ENCODE data around the gene RANBP1. TPM values are rescaled to one million over a fixed set of nuclear protein-coding genes. Genes with fewer than 3 reads are reported as not detected.

Gene RANBP1
- polyA plus RNA-seq, 2 of the 4 experiments (the other 2 are of a cell fraction) = 239 to 338 TPM

DNA sequence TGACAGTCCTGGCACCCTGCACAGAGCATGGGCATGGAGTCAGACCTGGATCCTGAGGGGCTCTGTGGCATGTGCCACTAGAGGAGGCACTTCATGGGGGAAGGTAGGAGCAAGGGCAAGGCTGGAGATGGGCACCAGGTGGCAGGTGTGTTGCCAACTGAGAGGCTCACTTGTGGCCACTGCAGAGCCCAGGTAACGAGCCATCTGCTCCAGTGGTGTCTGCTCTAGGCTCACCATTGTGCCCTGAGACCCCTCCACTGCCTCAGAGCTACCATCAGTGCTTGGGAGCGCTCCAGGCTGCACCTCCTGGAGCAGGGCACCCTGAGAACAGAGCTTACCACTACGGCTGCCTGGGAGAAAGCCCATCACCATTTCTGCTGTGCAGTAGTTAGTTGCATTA lies 14.4 kb downstream of the RANBP1 start:
- ChIA-PET CTCF (interaction anchor here (1.1 to 1.3 kb wide), 2 partner anchors 10 to 15 kb away, joined by 3 to 5 read pairs; partner anchors contain the start of gene RANBP1), POLR2A (no interaction called here)
- FAIRE-seq = no peak
- Histone ChIP-seq H3K4me3 (no peak overlapping the region), H3K27ac (peak overlapping the region in 1 of 2 experiments; percentile 100; a peak in 1 of 6 replicates), H3K4me1 (peaks cover 7% of the 10 kb centered on the region; the same call in 1 of the 3 replicates), H3K4me2 (no peak overlapping the region; the same call in 2 of the 3 replicates), H3K9me3 (no peaks in the 10 kb centered on the region)
- TF ChIP-seq, protein P1, sequence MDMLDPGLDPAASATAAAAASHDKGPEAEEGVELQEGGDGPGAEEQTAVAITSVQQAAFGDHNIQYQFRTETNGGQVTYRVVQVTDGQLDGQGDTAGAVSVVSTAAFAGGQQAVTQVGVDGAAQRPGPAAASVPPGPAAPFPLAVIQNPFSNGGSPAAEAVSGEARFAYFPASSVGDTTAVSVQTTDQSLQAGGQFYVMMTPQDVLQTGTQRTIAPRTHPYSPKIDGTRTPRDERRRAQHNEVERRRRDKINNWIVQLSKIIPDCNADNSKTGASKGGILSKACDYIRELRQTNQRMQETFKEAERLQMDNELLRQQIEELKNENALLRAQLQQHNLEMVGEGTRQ (IDR thresholded peaks at IDR 0.05) = no peak
- TF ChIP-seq NPAS2 (CRISPR knock-in tag; IDR thresholded peaks at IDR 0.05; ENCODE audit: borderline replicate concordance) (no peak), HDAC2 (IDR thresholded peaks at IDR 0.05) (no peak), JUN (IDR thresholded peaks at IDR 0.05) (no peak), REST (IDR thresholded peaks at IDR 0.05) (no peak), RCOR1 (IDR thresholded peaks at IDR 0.05; ENCODE audit: low read depth, low read length) (no peak), PBX3 (IDR thresholded peaks at IDR 0.05) (no peak), EHMT2 (IDR thresholded peaks at IDR 0.05; ENCODE audit: low read depth) (no peak), FOSB (CRISPR knock-in tag; IDR thresholded peaks at IDR 0.05) (no peak)
- no CpG with 5 or more reads among the region's 3 CpGs for WGBS (ENCODE audit: missing lambda C conversion rate)
- DNase-seq (ENCODE audit: low read depth in 1 of 2, low spot score in 1 of 2) = no peak
- ATAC-seq = peak; percentile 21 to 28; a peak in 4 of 6 replicates

DNA sequence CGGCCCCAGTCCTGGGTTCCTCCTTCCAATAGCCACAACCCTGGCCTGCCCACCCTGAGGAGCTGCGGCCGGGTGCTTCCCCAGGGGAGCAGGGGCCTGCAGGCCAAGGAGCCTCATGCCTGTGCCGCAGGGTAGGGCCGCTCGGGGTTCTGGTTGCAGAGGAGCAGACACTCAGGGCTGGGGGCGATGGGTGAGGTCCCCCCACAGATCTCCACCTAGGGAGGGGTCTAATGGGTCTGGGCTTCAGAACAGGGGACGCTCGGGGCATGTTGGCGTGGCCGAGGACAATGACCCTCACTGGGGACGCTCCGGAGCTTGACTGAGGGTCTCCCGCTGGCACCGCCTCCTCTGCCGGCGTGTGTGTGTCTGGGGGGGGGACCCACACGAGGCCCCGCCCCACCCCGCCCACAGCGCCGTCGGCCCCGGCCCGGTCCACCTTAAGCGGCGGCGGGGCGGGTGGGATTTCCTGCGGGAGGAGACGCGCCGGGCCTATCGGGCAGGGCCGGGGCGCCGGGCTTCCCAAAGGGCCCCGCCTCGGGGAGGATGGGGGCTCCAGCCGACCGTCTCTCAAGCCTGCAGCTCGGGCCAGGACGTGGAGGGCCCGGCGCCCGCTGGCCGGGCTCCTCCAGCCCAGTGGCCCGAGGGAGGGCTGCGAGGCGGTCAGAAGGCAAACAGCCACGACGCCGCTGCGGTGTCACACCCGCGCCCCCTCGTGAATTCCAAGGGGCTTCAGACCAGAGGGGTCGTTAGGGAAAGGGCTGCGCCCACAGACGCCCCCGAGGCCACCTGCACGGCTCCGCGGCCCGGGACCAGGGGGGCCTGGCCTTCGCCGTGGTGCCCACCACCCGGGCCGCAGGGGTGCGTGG lies 15.1 kb downstream of the RANBP1 start:
- ChIA-PET POLR2A (no interaction called here), CTCF (no interaction called here)
- peak overlapping the region; percentile 97 for H3K4me2 ChIP-seq
- no peak for FAIRE-seq
- H3K4me1 ChIP-seq = peaks cover 7% of the 10 kb centered on the region; the same call in 1 of the 3 replicates
- DNase-seq (ENCODE audit: low read depth in 1 of 2, low spot score in 1 of 2) = peak in 1 of 2 experiments; percentile 47
- ATAC-seq = peak; percentile 55 to 79
- H3K27ac ChIP-seq = peak overlapping the region; percentile 97 to 100
- H3K4me3 ChIP-seq = peak overlapping the region; percentile 100
- H3K9me3 ChIP-seq = no peaks in the 10 kb centered on the region
- TF ChIP-seq PHF8 (IDR thresholded peaks at IDR 0.05; ENCODE audit: borderline replicate concordance, low read depth) = 0 out of 2 replicates have a peak, but pooled peaks have one; percentile 33
- TF ChIP-seq CEBPB (IDR thresholded peaks at IDR 0.05) = no peak
- TF ChIP-seq HDAC2 (IDR thresholded peaks at IDR 0.05) = no peak
- 77% methylated on average over 6 of the region's 70 CpGs for WGBS (ENCODE audit: missing lambda C conversion rate)

DNA sequence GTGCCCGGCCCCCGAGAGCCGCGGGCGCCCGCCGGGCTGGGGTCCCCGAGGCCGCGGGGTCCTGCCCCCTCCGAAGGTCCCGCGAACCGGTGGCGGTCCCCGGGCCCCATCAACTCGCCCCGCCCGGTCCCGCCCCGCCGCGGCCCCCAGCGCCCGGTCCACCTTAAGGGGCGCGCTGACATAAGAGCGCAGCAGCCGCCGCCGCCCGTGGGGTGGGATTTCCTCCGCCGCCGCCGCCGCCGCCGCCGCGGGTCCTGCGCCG lies 15.6 kb downstream of the RANBP1 start, which contains the start of gene ZDHHC8:
Gene ZDHHC8, plus strand, starts transcription at position 208 of the 262 bp plus-strand sequence. CDS start 144 bp downstream, outside the sequence.
- DNase-seq (ENCODE audit: low read depth in 1 of 2, low spot score in 1 of 2) = no peak

More for the DNA sequence above, 15.6 kb downstream of the RANBP1 start, which contains the start of gene ZDHHC8:
- no peaks in the 10 kb centered on the region for H3K9me3 ChIP-seq
- peak within 1 kb of the TSS; percentile 100 for H3K4me3 ChIP-seq
- FAIRE-seq (no peak), ATAC-seq (peak in 1 of 2 experiments; percentile 35; a peak in 4 of 6 replicates)
- WGBS (ENCODE audit: missing lambda C conversion rate) = no CpG with 5 or more reads among the region's 43 CpGs
- ChIA-PET CTCF (no interaction called here), POLR2A (no interaction called here)
- peak within 1 kb of the TSS; percentile 97 to 100 for H3K27ac ChIP-seq
- H3K4me2 ChIP-seq = peak within 1 kb of the TSS; percentile 97
- TF ChIP-seq EHMT2 (IDR thresholded peaks at IDR 0.05; ENCODE audit: low read depth) = no peak
- no peak for TF ChIP-seq ZNF302 (CRISPR knock-in tag; IDR thresholded peaks at IDR 0.05)
- TF ChIP-seq CHD4 (IDR thresholded peaks at IDR 0.05; ENCODE audit: borderline replicate concordance) = no peak
- TF ChIP-seq MAZ (IDR thresholded peaks at IDR 0.05; ENCODE audit: borderline replicate concordance, low read depth, low read length) = no peak
- no peak for TF ChIP-seq HOXB13 (CRISPR knock-in tag; IDR thresholded peaks at IDR 0.05; ENCODE audit: low read depth)
- TF ChIP-seq E2F6 (IDR thresholded peaks at IDR 0.05; ENCODE audit: borderline replicate concordance, low read depth) = no peak
- TF ChIP-seq CTCF (IDR thresholded peaks at IDR 0.05) = no peak
- TF ChIP-seq HES2 (IDR thresholded peaks at IDR 0.05) = no peak
- TF ChIP-seq RARB (CRISPR knock-in tag; IDR thresholded peaks at IDR 0.05) = no peak
- TF ChIP-seq RNF2 (IDR thresholded peaks at IDR 0.05; ENCODE audit: borderline replicate concordance, low read depth) = no peak
- peaks cover 7% of the 10 kb centered on the region; the same call in 1 of the 3 replicates for H3K4me1 ChIP-seq
